ENCODE results near the gene LRRK1. TPM values are rescaled to one million over a fixed set of nuclear protein-coding genes. Genes with fewer than 3 reads are reported as not detected.

The LRRK1 gene
- total and polyA plus RNA-seq, 9 donors, result 6.5 to 27.3 (median 17.5) TPM

GRCh38 chr15:100879061-100879463 is 40.1 kb upstream of the LRRK1 start:
- DNase-seq, result no peak
- no peaks in the 10 kb centered on the region for H3K9me3 ChIP-seq
- peak overlapping the region; percentile 35 for H3K4me3 ChIP-seq
- WGBS, 3 donors, result 2 to 4% (median 3%) methylated on average over 31 to 62 of the region's 62 CpGs
- H3K27ac ChIP-seq, result no peak overlapping the region
- H3K36me3 ChIP-seq, result no peaks in the 10 kb centered on the region
- H3K27me3 ChIP-seq, result no peaks in the 10 kb centered on the region
- H3K4me1 ChIP-seq (ENCODE audit: insufficient read depth), result peaks cover 2% of the 10 kb centered on the region
- intact Hi-C loops (cut with DNase I), result no loop called here
- TF ChIP-seq EP300 (IDR thresholded peaks at IDR 0.05) (no peak), CTCF (IDR thresholded peaks at IDR 0.05) (no peak), POLR2A (IDR thresholded peaks at IDR 0.05) (no peak)

GRCh38 chr15:100879464-100880138 is 39.6 kb upstream of the LRRK1 start, which contains the start of gene ALDH1A3:
Gene ALDH1A3 (plus strand): TSS chr15:100879831. CDS start chr15:100879908, 77 bp downstream.
- 0 to 1% (median 0%) methylated on average over 5 to 93 of the region's 93 CpGs for WGBS, 3 donors
- no peak for TF ChIP-seq POLR2A (IDR thresholded peaks at IDR 0.05)
- TF ChIP-seq EP300 (IDR thresholded peaks at IDR 0.05), result no peak
- TF ChIP-seq CTCF (IDR thresholded peaks at IDR 0.05), result no peak
- DNase-seq, result peak in 2 of 5 donors; percentile 44 to 57
- Histone ChIP-seq H3K4me3 (peak within 1 kb of the TSS; percentile 35), H3K27me3 (no peaks in the 10 kb centered on the region), H3K9me3 (no peaks in the 10 kb centered on the region), H3K4me1 (ENCODE audit: insufficient read depth) (peaks cover 2% of the 10 kb centered on the region), H3K36me3 (no peaks in the 10 kb centered on the region), H3K27ac (no peak within 1 kb of the TSS)
- intact Hi-C loops (cut with DNase I), result no loop called here

DNA sequence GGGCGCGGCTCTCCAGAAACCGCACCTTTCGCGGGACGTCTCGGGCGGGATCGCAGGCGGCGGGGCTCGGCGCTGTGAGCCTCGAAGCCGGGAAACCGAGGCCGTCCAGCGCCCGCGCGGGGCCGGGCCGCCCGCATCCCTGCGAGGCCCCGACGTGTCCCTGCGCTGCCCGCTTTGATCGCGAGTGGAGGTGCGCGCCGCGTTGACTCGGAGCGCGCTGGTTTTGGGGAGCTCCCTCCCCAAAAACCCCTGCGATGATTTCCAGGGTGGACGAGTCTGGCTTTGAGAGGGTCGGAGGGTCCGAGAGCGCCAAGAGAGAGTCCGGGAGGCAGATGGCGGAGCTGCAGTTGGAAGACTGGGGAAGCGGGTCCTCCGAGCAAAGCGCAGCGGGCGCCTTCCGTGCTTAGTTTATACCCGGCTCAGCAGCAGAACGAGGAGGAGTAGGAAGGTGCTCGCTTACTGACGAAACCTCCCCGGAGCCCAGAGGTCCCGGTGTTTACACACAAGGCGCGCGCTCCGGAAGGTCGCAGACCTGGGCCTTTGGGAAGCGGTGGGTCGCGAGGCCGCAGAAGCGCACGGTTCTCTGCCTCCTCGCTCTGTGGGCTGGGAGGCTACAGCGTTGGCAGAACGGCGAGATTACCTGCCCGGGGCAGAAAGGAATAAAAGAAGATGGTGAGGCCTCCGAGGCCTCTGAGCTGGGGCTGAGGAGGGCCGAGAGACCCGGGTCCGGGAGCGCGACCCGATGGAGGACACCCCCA is 38.8 kb upstream of the LRRK1 start:
- Histone ChIP-seq H3K36me3 (no peaks in the 10 kb centered on the region), H3K4me1 (ENCODE audit: insufficient read depth) (peaks cover 2% of the 10 kb centered on the region), H3K9me3 (no peaks in the 10 kb centered on the region), H3K27ac (no peak overlapping the region), H3K27me3 (no peaks in the 10 kb centered on the region), H3K4me3 (peak overlapping the region; percentile 35)
- intact Hi-C loops (cut with DNase I), result no loop called here
- no peak for DNase-seq
- WGBS, 3 donors, result 10 to 13% (median 13%) methylated on average over 56 to 80 of the region's 80 CpGs
- no peak for TF ChIP-seq EP300 (IDR thresholded peaks at IDR 0.05)
- no peak for TF ChIP-seq POLR2A (IDR thresholded peaks at IDR 0.05)
- no peak for TF ChIP-seq CTCF (IDR thresholded peaks at IDR 0.05)

DNA sequence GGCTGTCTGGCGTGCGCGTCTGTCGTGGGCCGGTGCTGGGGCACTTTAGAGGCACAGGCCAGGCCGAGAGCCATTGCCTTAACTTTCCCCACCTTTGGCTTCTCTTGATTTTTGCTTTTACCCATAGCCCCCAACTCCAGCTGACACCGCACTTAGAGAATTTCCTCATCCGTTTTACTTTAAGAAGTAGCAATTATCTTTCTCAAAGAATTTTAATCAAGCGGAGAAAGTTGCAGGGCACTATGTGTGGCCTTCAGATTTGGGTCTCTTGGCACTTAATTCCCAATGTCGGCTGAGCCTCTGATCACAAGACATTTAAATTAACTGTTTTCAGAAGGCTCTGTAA is 38.3 kb upstream of the LRRK1 start:
- Histone ChIP-seq H3K27ac (no peak overlapping the region), H3K27me3 (no peaks in the 10 kb centered on the region), H3K36me3 (no peaks in the 10 kb centered on the region), H3K4me1 (ENCODE audit: insufficient read depth) (peaks cover 2% of the 10 kb centered on the region), H3K9me3 (no peaks in the 10 kb centered on the region), H3K4me3 (no peak overlapping the region)
- TF ChIP-seq EP300 (IDR thresholded peaks at IDR 0.05), result no peak
- TF ChIP-seq CTCF (IDR thresholded peaks at IDR 0.05), result no peak
- TF ChIP-seq POLR2A (IDR thresholded peaks at IDR 0.05), result no peak
- DNase-seq, result no peak
- 71 to 81% (median 77%) methylated on average over 10 of the region's 10 CpGs for WGBS, 3 donors
- intact Hi-C loops (cut with DNase I), result no loop called here

All from ovary (tissue), 9 donors.